Measurements from ENCODE around the gene ASB8.

DNA sequence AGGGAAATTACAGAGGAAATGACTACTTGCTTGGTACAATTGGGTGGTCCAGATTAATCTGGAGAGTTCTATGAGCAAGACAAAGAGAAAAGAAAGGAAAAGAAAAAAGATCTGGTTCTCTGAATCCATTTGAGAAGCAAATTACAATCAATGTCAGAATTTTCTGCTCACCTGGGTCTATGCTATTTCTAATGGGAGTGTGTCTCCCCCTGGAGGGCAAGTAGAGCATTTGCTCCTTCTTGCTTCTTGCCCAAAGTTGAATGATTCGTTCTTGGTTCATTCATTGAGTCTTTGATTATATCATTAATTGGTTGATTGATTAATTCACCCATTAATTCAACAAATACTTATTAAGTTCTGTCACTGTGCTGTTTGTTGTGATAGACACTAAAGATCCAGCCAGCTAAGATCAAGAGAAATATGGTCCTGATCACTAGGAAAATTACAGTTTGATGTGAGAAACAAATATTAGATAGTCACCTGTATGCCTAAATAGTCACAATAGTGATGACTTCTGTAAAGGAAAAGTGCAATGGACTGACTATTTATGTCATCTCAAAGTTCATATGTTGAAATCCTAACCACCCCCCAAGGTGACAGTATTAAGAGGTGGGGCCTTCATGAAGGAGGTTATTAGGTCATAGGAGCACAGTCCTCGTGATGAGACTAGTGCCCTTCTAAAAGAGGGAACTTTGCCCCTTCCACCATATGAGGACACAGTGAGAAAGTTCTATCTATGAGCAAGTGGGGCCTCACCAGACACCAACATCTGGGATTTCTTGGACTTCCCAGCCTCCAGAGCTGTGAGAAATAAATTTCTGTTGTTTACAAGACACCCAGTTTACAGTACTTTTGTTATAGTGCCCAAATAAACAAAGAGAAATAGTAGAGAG is 8.0 kb upstream of the ASB8 start:
- TF ChIP-seq RAD21 (IDR thresholded peaks at IDR 0.05; ENCODE audit: low read depth) (peak; percentile 95), TAF1 (IDR thresholded peaks at IDR 0.05; ENCODE audit: low read depth) (no peak), NFIC (IDR thresholded peaks at IDR 0.05) (no peak), YY1 (IDR thresholded peaks at IDR 0.05; ENCODE audit: low read depth) (no peak), CEBPB (IDR thresholded peaks at IDR 0.05) (no peak), CREB1 (IDR thresholded peaks at IDR 0.05; ENCODE audit: low read depth) (no peak), EGR1 (IDR thresholded peaks at IDR 0.05) (no peak), FOXM1 (IDR thresholded peaks at IDR 0.05; ENCODE audit: borderline replicate concordance, low read depth) (no peak)
- TF ChIP-seq, protein P1, sequence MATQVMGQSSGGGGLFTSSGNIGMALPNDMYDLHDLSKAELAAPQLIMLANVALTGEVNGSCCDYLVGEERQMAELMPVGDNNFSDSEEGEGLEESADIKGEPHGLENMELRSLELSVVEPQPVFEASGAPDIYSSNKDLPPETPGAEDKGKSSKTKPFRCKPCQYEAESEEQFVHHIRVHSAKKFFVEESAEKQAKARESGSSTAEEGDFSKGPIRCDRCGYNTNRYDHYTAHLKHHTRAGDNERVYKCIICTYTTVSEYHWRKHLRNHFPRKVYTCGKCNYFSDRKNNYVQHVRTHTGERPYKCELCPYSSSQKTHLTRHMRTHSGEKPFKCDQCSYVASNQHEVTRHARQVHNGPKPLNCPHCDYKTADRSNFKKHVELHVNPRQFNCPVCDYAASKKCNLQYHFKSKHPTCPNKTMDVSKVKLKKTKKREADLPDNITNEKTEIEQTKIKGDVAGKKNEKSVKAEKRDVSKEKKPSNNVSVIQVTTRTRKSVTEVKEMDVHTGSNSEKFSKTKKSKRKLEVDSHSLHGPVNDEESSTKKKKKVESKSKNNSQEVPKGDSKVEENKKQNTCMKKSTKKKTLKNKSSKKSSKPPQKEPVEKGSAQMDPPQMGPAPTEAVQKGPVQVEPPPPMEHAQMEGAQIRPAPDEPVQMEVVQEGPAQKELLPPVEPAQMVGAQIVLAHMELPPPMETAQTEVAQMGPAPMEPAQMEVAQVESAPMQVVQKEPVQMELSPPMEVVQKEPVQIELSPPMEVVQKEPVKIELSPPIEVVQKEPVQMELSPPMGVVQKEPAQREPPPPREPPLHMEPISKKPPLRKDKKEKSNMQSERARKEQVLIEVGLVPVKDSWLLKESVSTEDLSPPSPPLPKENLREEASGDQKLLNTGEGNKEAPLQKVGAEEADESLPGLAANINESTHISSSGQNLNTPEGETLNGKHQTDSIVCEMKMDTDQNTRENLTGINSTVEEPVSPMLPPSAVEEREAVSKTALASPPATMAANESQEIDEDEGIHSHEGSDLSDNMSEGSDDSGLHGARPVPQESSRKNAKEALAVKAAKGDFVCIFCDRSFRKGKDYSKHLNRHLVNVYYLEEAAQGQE (IDR thresholded peaks at IDR 0.05; ENCODE audit: low read depth) = no peak
- TF ChIP-seq, protein P2, sequence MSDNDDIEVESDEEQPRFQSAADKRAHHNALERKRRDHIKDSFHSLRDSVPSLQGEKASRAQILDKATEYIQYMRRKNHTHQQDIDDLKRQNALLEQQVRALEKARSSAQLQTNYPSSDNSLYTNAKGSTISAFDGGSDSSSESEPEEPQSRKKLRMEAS (IDR thresholded peaks at IDR 0.05) = no peak

Measured in Ishikawa (cell line).